Measurements from ENCODE around the gene KIF1A.

KIF1A gene

GRCh38 chr2:240840435-240841060 is 20.5 kb upstream of the KIF1A start:
- no peak overlapping the region for H3K4me3 ChIP-seq (ENCODE audit: control insufficient read depth, low read depth, low read length)
- TF ChIP-seq CTCF (IDR thresholded peaks at IDR 0.05; ENCODE audit: control insufficient read depth, insufficient read depth, low read depth, low read length, missing control alignments) = peak; percentile 78
- no peak for DNase-seq (ENCODE audit: low read depth)

- no peak for DNase-seq (ENCODE audit: low read depth)
- no peak overlapping the region for H3K4me3 ChIP-seq (ENCODE audit: control insufficient read depth, low read depth, low read length)
- no peak for TF ChIP-seq CTCF (IDR thresholded peaks at IDR 0.05; ENCODE audit: control insufficient read depth, insufficient read depth, low read depth, low read length, missing control alignments)
Measured at GRCh38 chr2:240839152-240840143, 19.4 kb upstream of the KIF1A start.

GRCh38 chr2:240837621-240838020 is 17.6 kb upstream of the KIF1A start:
- no peak overlapping the region for H3K4me3 ChIP-seq (ENCODE audit: control insufficient read depth, low read depth, low read length)
- DNase-seq (ENCODE audit: low read depth) = no peak
- TF ChIP-seq CTCF (IDR thresholded peaks at IDR 0.05; ENCODE audit: control insufficient read depth, insufficient read depth, low read depth, low read length, missing control alignments) = no peak

- TF ChIP-seq CTCF (IDR thresholded peaks at IDR 0.05; ENCODE audit: control insufficient read depth, insufficient read depth, low read depth, low read length, missing control alignments) = no peak
- DNase-seq (ENCODE audit: low read depth) = peak; percentile 8
- no peak overlapping the region for H3K4me3 ChIP-seq (ENCODE audit: control insufficient read depth, low read depth, low read length)
Measured at GRCh38 chr2:240836781-240837467, 16.9 kb upstream of the KIF1A start.

- no peak overlapping the region for H3K4me3 ChIP-seq (ENCODE audit: control insufficient read depth, low read depth, low read length)
- TF ChIP-seq CTCF (IDR thresholded peaks at IDR 0.05; ENCODE audit: control insufficient read depth, insufficient read depth, low read depth, low read length, missing control alignments) = no peak
- no peak for DNase-seq (ENCODE audit: low read depth)
Measured at GRCh38 chr2:240835528-240835927, 15.5 kb upstream of the KIF1A start.

GRCh38 chr2:240834377-240834975 is 14.5 kb upstream of the KIF1A start:
- no peak for DNase-seq (ENCODE audit: low read depth)
- no peak overlapping the region for H3K4me3 ChIP-seq (ENCODE audit: control insufficient read depth, low read depth, low read length)
- no peak for TF ChIP-seq CTCF (IDR thresholded peaks at IDR 0.05; ENCODE audit: control insufficient read depth, insufficient read depth, low read depth, low read length, missing control alignments)

Measured in AG09309 (cell line).